Endodermal cell (in vitro differentiated cells): ENCODE data around the gene MPP4. TPM values are rescaled to one million over a fixed set of nuclear protein-coding genes. Genes with fewer than 3 reads are reported as not detected.

Source experiments
- DNase-seq: peaks from one replicate; pipeline ENCODE4 v3.0.0-alpha.2; 2017
- H3K27ac ChIP-seq: 2 replicates; pipeline ENCODE4 v1.5.1; 2013; ENCODE audit warnings: mild to moderate bottlenecking, low read depth, low read length, moderate library complexity
- H3K27me3 ChIP-seq: 2 replicates; pipeline ENCODE4 v1.6.1; 2013; ENCODE audit warnings: mild to moderate bottlenecking, low read length, moderate library complexity; ENCODE audit not compliant: insufficient read depth, control insufficient read depth, poor library complexity, severe bottlenecking
- H3K36me3 ChIP-seq: 2 replicates; pipeline ENCODE4 v1.7.0; 2013; ENCODE audit warnings: mild to moderate bottlenecking, low read length, moderate library complexity; ENCODE audit not compliant: control insufficient read depth, insufficient read depth
- H3K4me1 ChIP-seq: one replicate; pipeline ENCODE4 v1.7.0; 2013; ENCODE audit warnings: low read length; ENCODE audit not compliant: control insufficient read depth, insufficient read depth
- H3K4me3 ChIP-seq: 2 replicates; pipeline ENCODE4 v1.5.1; 2013; ENCODE audit warnings: mild to moderate bottlenecking, low read length, moderate library complexity
- H3K9ac ChIP-seq: 2 replicates; pipeline ENCODE4 v1.6.1; 2013; ENCODE audit warnings: mild to moderate bottlenecking, low read length, moderate library complexity; ENCODE audit not compliant: poor library complexity, severe bottlenecking; ENCODE audit errors: extremely low read depth
- H3K9me3 ChIP-seq: 2 replicates; pipeline ENCODE4 v1.6.1; 2013; ENCODE audit warnings: mild to moderate bottlenecking, low read length, moderate library complexity; ENCODE audit not compliant: control insufficient read depth
- H3K27ac Mint-ChIP-seq: 2 replicates; pipeline ENCODE4 v1.8.0; 2020; ENCODE audit warnings: mixed read lengths
- H3K27me3 Mint-ChIP-seq: 2 replicates; pipeline ENCODE4 v1.8.0; 2021; ENCODE audit warnings: mild to moderate bottlenecking, mixed read lengths; ENCODE audit not compliant: insufficient read depth
- H3K36me3 Mint-ChIP-seq: 2 replicates; pipeline ENCODE4 v1.8.0; 2020; ENCODE audit warnings: low read depth, mixed read lengths
- H3K4me1 Mint-ChIP-seq: 2 replicates; pipeline ENCODE4 v1.8.0; 2020; ENCODE audit warnings: mixed read lengths
- H3K4me3 Mint-ChIP-seq: 2 replicates; pipeline ENCODE4 v1.8.0; 2020; ENCODE audit warnings: mild to moderate bottlenecking, moderate library complexity, mixed read lengths
- H3K9me3 Mint-ChIP-seq: 2 replicates; pipeline ENCODE4 v1.8.0; 2020; ENCODE audit warnings: mild to moderate bottlenecking, mixed read lengths
- CTCF ChIP-seq: fragments of 200-600 bp; sonication (generic); conservative IDR thresholded peaks from 2 replicates; pipeline ENCODE4 v1.5.0; 2021; ENCODE audit warnings: antibody characterized with exemption, mild to moderate bottlenecking
- WGBS, 2 experiments: methylation state at CpG; one replicate each; pipeline versions ENCODE4 v1.1.5 to v1.1.7; 2013; ENCODE audit warnings: missing lambda C conversion rate in 2 of 2, mixed read lengths in 1 of 2; ENCODE audit not compliant: insufficient coverage in 1 of 2, insufficient read length in 1 of 2; 5-methylcytosine and 5-hydroxymethylcytosine counted together
- total RNA-seq, 2 donors: library from RNA; stranded (reverse); fragmentation: NEBNext Ultra II Directional in 1 of 2; extraction: Animal tissue kit (Norgen Biotek cat#: 25700) in 1 of 2; gene quantifications; 2 replicates in 1 of 2; 3 replicates in 1 of 2; pipeline ENCODE4 v1.2.1, GENCODE V29; 2021

The MPP4 gene
- total RNA-seq, 2 donors from 2014 or later: 0.18 TPM; not detected in 1

DNA sequence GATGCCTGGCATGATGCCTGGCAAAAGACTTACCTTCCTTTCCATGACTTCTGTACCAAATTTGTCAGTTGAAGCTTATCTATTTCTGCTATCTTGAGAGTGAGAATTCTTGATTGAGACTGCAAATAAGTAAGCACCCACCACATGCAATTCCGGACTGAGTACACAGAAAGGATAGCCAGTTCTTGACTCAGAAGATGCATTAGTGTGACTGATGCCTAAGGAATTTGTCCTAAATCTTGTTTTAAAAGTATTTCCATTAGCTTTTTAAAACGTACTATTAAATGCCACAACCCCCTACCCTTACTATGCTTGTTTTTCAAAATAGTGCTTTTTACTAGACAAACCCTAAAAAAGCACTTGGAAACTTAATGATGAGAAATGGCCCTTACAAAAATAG lies 545 bp downstream of the MPP4 start:
- no peak for DNase-seq

GRCh38 chr2:201696151-201696659 lies 2.2 kb downstream of the MPP4 start:
- Mint-ChIP-seq H3K4me1 (peaks cover 49% of the 10 kb centered on the region), H3K4me3 (no peak overlapping the region)
- no peak for DNase-seq

More for the DNA sequence above, 545 bp downstream of the MPP4 start:
- no peak overlapping the region for H3K4me3 Mint-ChIP-seq
- TF ChIP-seq CTCF: no peak
- no peak overlapping the region for H3K4me3 ChIP-seq
- WGBS, 2 experiments: 64 to 70% methylated on average over 2 of the region's 2 CpGs
- H3K27ac Mint-ChIP-seq: no peak overlapping the region
- peaks cover 22% of the 10 kb centered on the region for H3K36me3 Mint-ChIP-seq
- no peaks in the 10 kb centered on the region for H3K27me3 Mint-ChIP-seq
- H3K36me3 ChIP-seq: peaks cover 29% of the 10 kb centered on the region
- H3K27me3 ChIP-seq: no peaks in the 10 kb centered on the region
- H3K9me3 Mint-ChIP-seq: no peaks in the 10 kb centered on the region
- H3K4me1 Mint-ChIP-seq: peaks cover 56% of the 10 kb centered on the region
- H3K9me3 ChIP-seq: no peaks in the 10 kb centered on the region
- no peak overlapping the region for H3K27ac ChIP-seq
- no peak overlapping the region for H3K9ac ChIP-seq
- peaks cover 17% of the 10 kb centered on the region for H3K4me1 ChIP-seq

DNA sequence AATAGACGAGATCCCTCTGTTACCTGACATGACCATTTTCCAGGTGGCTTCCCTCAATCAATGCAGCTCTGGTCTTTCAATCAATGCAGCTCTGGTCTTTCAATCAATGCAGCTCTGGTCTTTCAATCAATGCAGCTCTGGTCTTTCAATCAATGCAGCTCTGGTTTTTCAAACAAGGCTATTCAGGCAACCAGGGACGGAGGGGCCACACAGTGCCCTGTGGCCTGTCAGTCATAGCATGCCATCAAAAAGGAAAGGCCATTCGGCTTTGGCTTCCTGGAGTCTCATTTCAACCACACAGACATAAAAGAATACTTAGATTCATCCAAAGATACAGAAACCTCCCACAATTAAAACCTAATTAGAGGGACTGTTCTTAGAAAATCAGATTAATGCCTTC lies 13.3 kb downstream of the MPP4 start:
- no peak for TF ChIP-seq CTCF
- H3K27ac ChIP-seq: no peak overlapping the region
- no peaks in the 10 kb centered on the region for H3K4me1 ChIP-seq
- no peak for DNase-seq
- Mint-ChIP-seq H3K4me3 (no peak overlapping the region), H3K27ac (no peak overlapping the region), H3K27me3 (no peaks in the 10 kb centered on the region), H3K4me1 (peaks cover 6% of the 10 kb centered on the region), H3K9me3 (no peaks in the 10 kb centered on the region), H3K36me3 (no peaks in the 10 kb centered on the region)
- WGBS, 2 experiments: 80 to 90% methylated on average over 1 to 3 of the region's 3 CpGs
- no peaks in the 10 kb centered on the region for H3K36me3 ChIP-seq
- H3K27me3 ChIP-seq: no peaks in the 10 kb centered on the region
- H3K4me3 ChIP-seq: no peak overlapping the region
- H3K9me3 ChIP-seq: no peaks in the 10 kb centered on the region
- no peak overlapping the region for H3K9ac ChIP-seq

More at GRCh38 chr2:201696151-201696659, 2.2 kb downstream of the MPP4 start:
- H3K27ac Mint-ChIP-seq: no peak overlapping the region
- Histone ChIP-seq H3K4me1 (peaks cover 17% of the 10 kb centered on the region), H3K9me3 (no peaks in the 10 kb centered on the region), H3K9ac (no peak overlapping the region), H3K27ac (no peak overlapping the region), H3K27me3 (no peaks in the 10 kb centered on the region), H3K4me3 (no peak overlapping the region), H3K36me3 (peaks cover 12% of the 10 kb centered on the region)
- peaks cover 8% of the 10 kb centered on the region for H3K36me3 Mint-ChIP-seq
- WGBS, 2 experiments: 85 to 86% methylated on average over 6 of the region's 6 CpGs
- no peaks in the 10 kb centered on the region for H3K27me3 Mint-ChIP-seq
- no peak for TF ChIP-seq CTCF
- no peaks in the 10 kb centered on the region for H3K9me3 Mint-ChIP-seq
